Left renal cortex interstitium (tissue), 4 donors: ENCODE measurements around the gene SYT7. TPM values are rescaled to one million over a fixed set of nuclear protein-coding genes. Genes with fewer than 3 reads are reported as not detected.
A peak's percentile ranks its signal among the peaks of the same experiment; 100 is the strongest.
"Not testable (repeated sequence)": the region's sequence is repeated elsewhere in the genome, so short reads cannot be mapped to it uniquely, and the experiment has no call there.

Source experiments
- DNase-seq, 4 donors: peaks; one replicate each; pipeline ENCODE4 v3.0.0-alpha.2; 2013; ENCODE audit warnings: low read depth in 4 of 4, low spot score in 2 of 4, missing footprints in 1 of 4
- polyA plus RNA-seq, 4 donors: library from polyadenylated mRNA; unstranded; fragments of 120-200 nt; gene quantifications; one replicate each; pipeline ENCODE4 v1.2.1, GENCODE V29; 2013; ENCODE audit not compliant: insufficient read length in 4 of 4

The SYT7 gene
- polyA plus RNA-seq, 4 donors: 4.9 to 7.1 (median 6.0) TPM

DNA sequence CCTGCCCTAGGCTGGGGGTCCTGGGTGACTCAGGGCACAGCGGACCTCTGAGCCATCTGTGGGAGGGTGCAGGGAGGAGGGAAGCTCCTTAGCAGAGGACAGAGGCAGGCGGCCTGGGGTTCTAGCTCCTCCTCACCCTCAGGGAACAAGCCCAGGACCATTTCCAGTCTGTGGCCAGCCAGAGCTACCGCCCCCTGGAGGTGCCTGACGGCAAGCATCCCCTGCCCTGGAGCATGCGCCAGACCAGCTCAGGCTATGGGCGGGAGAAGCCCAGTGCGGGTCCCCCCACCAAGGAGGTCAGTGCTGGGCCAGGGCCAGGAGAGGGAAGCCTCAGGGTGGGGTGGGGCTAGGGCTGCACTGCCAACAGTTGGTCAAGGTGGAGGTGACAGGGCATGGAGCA is 98.4 kb downstream of the SYT7 start:
- DNase-seq: no peak

DNA sequence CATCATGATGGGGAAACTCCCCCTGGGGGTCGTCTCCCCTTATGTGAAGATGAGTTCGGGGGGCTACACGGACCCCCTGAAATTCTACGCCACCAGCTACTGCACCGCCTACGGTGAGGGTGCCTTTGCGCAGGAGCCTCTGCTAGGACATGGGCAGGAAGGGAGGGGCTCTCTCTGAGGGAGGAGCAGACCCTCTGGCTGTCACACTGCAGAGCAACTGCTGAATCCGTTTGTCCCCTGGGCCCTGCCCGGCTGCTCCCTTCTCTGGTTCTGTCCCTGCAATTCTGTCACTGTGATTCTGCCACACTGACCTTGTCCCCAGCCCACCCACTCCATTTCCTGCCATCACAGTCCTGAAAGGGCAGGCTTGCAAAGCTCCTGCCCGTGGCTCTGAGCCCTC is 99.1 kb downstream of the SYT7 start:
- DNase-seq: no peak

DNA sequence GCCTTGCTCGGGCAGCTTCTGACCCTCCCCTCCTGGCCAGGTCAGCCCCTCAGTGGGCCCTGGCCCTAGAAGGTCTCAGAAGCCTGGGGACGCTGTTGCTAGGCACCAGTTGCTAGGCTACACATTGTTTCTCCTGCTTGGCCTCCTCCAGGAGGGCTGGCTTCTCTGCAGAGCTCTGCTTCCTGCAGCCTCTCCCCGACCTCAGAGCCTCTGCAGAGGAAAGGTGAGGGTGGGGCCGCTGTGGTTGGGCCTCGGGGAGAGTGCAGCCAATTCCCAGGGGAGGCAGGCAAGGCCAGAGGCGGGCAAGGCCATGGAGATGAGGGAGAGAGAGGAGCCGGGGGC is 99.9 kb downstream of the SYT7 start:
- DNase-seq: peak in 1 of 4 donors; percentile 65

DNA sequence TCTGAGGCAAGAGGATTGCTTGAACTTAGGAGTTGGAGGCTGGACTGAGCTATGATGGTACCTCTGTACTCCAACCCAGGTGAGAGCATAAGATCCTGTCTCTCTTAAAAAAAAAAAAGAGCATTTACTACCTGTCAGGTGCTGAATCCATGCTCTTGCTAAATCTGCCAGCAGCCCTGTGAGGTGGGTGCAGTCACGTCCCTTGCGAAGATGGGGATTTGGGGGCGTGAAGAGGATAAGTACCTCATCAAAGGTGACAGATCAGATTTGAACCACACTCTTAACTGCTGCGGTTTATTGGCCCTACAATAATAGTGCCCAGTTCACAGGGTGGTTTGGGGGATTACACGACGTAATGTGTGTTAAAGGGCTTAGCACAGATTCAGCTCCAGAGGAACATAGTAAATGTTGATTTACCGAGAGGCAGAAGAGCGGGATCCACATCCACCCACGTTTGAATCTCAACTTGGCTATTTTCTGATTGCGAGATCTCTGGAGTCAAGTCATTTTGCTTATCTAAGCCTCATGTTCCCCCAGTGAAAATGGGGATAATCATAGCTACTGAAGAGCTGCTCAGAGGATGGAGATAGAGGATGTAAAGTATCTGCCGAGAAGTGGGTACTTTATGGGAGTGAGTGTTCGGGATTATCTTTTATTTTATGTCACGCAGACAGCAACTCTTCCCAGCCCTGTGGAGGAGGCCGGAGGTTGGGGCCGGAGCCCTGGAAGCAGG is 100.4 kb downstream of the SYT7 start:
- DNase-seq: no peak

DNA sequence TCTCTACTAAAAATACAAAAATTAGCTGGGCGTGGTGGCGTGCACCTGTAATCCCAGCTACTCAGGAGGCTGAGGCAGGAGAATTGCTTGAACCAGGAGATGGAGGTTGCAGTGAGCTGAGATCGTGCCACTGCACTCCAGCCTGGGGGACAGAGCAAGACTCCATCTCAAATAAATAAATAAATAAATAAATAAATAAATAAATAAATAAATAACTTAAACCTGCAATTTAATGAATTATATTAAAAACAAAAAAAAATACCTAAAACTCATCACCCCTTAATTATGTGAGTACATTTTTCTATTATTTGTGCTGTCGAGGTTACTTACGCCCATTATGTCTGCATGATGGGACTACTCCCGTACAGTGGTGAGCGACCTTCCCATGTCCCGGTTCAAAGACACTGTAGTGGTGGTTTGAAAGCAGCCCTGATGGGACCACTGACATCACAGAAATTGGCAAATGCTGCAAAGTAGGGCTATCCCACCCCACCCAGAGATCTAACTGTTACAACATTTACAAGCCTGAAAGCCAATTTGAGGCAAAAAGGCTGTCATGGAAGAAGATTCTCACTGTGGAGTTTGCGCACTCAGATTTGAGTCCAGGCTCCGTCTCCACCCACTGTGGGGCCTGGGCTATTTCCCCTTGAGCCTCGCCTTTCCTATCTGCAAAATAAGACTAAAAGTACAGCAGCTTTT is 101.4 kb downstream of the SYT7 start:
- not testable (repeated sequence) for DNase-seq

DNA sequence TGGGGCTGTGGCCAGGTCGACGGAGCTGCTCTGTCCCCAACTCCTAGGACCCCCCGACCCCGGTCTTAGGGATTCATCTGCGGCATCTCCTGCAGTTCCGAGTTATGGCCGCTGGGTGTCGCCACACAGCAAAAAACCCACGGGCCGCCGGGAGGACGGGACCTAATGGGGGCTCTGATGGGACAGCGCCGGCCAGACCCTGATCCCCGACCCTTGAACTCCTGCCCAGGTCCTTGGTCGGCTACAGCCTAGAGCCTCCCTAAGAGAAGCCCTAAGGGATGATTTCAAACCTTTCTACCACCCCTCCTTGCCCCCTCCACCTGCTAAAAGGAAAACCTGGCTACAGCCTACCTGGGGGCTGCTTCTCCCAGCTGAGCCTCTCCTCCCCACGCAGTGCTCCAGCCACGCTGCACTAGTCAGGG is 103.1 kb downstream of the SYT7 start:
- DNase-seq: no peak

DNA sequence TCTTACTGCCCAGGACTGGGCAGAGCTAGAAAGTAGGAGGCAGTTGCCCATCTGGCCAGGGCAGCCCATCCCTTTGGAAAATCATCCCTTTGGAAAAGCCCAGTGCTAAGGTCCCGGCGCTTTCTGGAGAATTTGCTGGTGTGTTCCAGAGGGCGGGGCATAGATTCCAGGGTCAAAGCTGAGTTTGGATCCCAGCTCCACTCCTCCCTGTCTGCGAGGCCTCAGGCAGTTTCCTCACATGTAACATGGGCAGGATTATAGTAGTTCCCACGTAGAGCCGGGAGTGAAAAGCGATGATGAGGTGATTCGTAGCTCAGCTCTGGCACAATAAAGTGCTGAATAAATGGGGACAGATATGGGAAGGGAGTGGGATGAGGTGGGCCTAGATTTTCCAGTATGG is 103.8 kb downstream of the SYT7 start:
- DNase-seq: no peak

DNA sequence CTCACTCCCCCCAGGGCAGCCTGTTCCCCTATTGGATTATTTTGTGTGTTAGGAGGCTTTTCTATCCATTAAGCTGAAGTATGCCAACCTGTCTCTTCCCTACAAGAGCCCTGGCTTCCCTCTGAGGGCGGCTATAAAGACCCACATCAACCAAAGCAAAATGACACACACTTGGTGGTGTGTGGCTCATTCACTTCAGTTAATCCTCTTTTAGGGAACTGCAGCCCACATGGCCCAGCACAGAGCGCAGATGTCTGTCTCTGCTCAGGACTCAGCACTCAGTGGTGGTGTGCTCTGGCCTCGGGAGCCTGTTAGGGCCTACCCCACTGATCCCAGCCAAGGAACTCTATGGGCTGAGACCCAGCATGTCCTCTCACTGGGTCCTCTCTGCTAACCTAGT is 104.5 kb downstream of the SYT7 start:
- no peak for DNase-seq

DNA sequence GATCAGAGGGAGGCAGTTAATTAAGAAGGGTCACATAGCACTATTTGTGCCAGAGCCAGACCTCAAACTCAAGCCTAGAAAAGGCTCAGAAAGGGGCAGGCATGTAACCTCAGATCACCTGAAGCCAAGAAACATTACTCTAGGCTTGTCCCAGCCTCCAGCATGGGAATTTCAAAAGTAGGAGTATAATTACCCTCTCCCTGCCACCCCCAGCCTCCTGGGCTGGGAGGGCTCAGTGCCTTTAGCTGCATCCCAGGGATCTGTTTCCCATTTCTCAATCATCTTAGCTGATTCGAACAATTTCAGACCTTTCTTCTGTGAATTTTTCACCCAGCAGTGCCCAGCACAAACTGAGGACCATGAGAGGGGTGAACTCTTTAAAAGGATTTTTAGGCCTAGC is 105.4 kb downstream of the SYT7 start:
- DNase-seq: no peak

DNA sequence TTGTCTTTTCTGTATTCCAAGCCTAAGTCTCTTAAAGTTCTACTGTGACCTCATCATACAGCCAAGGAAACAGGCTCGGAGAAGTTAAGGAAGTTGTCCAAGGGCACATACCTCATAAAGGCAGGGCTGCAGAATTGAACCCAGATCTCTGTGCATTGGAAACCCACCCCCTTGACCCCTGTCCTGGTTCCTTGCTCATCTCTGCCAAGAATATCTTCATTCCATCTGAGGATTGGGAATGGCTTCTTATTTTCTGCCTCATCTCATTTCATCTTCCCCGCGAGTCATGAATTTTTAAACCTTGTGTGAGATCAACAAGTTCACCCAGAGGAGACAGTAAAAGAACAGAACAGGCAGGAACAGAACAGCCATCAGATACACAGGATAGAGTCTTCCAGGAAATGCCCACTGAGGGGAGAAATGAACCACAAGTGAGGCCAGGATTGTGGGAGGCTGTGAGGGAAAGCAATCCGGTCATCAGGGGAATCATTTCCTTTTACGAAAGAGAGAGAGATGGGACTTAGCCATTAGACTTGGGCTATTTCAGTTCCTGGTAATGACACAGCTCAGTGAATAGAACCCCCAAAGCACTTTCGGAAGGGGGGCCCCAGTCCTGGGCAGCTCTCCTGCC is 106.7 kb downstream of the SYT7 start:
- DNase-seq: no peak

DNA sequence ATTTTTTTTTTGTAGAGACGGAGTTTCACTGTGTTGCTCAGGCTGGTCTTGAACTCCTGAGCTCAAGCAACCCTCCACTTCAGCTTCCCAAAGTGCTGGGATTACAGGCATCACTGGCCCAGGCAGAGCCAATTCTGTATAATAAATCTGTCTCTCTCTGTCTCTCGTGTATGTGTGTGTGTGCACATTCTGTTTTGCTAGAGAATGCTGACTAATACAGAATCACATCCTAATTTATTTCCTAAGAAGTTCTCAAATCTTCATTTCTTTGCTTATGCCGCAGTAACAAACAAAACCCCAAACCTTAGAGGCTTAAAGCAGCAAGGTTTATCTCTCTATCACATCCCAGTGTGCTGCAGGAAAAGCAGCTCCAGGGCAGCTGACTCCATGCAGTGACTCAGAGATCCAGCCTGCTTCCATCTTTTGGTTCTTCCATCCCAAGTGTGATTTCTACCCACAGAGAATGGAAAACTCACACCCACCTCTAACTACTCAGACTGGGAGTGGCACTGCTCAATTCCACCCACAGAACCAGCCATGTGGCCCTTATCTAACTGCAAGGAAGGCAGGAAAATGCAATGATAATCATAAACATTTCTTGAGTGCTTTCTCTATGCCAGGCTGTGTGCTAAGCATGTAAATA is 107.4 kb downstream of the SYT7 start:
- DNase-seq: no peak

DNA sequence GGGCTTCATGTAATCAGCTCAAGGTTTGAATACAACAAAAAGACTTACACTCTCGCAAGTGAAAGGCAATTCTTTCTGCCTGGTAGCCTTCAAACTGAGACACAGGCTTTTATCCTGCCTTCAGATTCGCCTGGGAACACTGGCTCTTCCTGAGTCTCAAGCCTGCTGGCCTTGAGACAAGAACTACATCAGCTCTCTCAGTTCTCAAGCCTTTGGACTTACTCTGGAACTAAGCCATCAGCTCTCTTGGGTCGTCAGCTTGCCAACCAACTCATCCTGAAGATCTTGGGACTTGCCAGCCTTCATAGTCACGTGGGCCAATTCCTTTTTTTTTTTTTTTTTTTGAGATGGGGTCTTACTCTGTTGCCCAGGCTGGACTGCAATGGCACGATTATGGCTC is 108.0 kb downstream of the SYT7 start:
- DNase-seq: no peak

DNA sequence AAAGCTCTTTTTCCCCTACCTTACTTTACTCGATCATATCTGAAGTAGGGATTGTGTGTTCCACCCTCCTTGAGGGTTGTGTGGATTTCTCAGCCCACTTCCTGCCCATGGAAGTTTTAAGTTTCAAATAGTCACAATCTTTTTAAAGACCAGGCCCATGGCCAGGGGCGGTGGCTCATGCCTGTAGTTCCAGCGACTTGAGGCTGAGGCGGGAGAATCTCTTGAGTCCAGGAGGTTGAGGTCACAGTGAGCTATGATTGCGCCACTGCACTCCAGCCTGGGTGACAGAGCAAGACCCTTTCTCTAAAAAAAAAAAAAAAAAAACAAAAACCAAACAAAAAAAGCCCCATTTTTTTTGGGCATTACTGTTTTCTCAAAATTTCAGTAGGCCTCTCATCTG is 108.6 kb downstream of the SYT7 start:
- DNase-seq: no peak

DNA sequence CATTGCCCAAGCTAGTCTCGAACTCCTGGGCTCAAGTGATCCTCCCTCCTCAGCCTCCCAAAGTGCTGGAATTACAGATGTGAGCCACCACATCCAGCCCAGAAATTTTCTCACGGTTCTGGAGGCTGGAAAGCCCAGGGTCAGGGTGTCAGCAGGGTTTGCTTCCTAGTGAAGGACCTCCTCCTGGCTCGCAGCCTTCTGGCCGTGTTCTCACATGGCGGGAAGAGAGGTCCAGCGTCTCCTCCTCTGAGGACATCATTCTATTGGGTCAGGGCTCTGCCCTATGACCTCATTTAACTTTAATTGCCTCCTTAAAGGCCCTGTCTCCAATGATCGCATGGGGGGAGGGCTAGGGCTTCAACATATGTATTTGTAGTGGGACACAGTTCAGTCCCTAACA is 112.9 kb downstream of the SYT7 start:
- DNase-seq: no peak

DNA sequence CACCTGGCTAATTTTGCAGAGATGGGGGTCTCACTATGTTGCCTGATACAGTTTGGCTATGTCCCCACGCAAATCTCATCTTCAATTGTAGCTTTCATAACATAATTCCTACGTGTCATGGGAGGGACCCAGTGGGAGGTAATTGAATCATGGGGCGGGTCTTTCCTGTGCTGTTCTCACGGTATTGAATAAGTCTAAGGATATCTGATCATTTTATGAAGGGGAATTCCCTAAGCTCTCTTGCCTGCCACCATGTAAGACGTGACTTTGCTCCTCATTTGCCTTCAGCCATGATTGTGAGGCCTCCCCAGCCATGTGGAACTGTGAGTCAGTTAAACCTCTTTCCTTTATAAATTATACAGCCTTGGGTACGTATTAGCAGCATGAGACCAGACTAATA is 113.3 kb downstream of the SYT7 start:
- DNase-seq: not testable (repeated sequence)

Other genes starting within 250 kb of the SYT7 start
- gene DDB1, start 248.0 kb downstream of the SYT7 start, polyA plus RNA-seq: 100 to 1,000 TPM; 212 to 240 (median 219) TPM
- 10 to 100 TPM; 47.2 to 67.9 (median 58.9) TPM for gene TKFC, start 247.8 kb downstream of the SYT7 start, polyA plus RNA-seq
- 10 to 100 TPM; 23.9 to 33.4 (median 30.2) TPM for gene CYB561A3, start 219.2 kb downstream of the SYT7 start, polyA plus RNA-seq
- gene TMEM138, start 218.7 kb downstream of the SYT7 start, polyA plus RNA-seq: 10 to 100 TPM; 38.0 to 57.9 (median 51.0) TPM
- 10 to 100 TPM; 29.3 to 35.5 (median 31.9) TPM for gene TMEM216, start 188.5 kb downstream of the SYT7 start, polyA plus RNA-seq
- gene CPSF7, start 151.1 kb downstream of the SYT7 start, polyA plus RNA-seq: 100 to 1,000 TPM in 2 of 4 donors, 10 to 100 TPM in 2; 82.4 to 135 (median 111) TPM
- 10 to 100 TPM; 39.8 to 49.7 (median 46.4) TPM for gene SDHAF2, start 151.0 kb downstream of the SYT7 start, polyA plus RNA-seq
- 1 to 10 TPM; 1.1 to 3.2 (median 1.6) TPM for gene LRRC10B, start 72.3 kb downstream of the SYT7 start, polyA plus RNA-seq
- gene DAGLA, start 99.3 kb upstream of the SYT7 start, polyA plus RNA-seq: 1 to 10 TPM; 3.3 to 5.5 (median 4.4) TPM
- gene MYRF, start 171.6 kb upstream of the SYT7 start, polyA plus RNA-seq: 10 to 100 TPM; 17.3 to 32.8 (median 22.9) TPM
- 100 to 1,000 TPM; 151 to 213 (median 165) TPM for gene TMEM258, start 211.5 kb upstream of the SYT7 start, polyA plus RNA-seq
- 10 to 100 TPM; 36.6 to 47.7 (median 38.5) TPM for gene FEN1, start 211.8 kb upstream of the SYT7 start, polyA plus RNA-seq
- gene FADS1, start 235.9 kb upstream of the SYT7 start, polyA plus RNA-seq: 10 to 100 TPM; 37.0 to 44.4 (median 43.7) TPM
- gene FADS2, start 247.2 kb upstream of the SYT7 start, polyA plus RNA-seq: 100 to 1,000 TPM in 2 of 4 donors, 10 to 100 TPM in 2; 82.9 to 117 (median 98.9) TPM